GM19193 (cell line): ENCODE results near the gene MYMK.
A peak's percentile ranks its signal among the peaks of the same experiment; 100 is the strongest.

Source experiments
- POLR2A ChIP-seq: IDR thresholded peaks from 4 replicates; pipeline ENCODE4 v1.6.1; 2011; ENCODE audit not compliant: insufficient read depth, insufficient read length; ENCODE audit errors: extremely low read depth

The MYMK gene

DNA sequence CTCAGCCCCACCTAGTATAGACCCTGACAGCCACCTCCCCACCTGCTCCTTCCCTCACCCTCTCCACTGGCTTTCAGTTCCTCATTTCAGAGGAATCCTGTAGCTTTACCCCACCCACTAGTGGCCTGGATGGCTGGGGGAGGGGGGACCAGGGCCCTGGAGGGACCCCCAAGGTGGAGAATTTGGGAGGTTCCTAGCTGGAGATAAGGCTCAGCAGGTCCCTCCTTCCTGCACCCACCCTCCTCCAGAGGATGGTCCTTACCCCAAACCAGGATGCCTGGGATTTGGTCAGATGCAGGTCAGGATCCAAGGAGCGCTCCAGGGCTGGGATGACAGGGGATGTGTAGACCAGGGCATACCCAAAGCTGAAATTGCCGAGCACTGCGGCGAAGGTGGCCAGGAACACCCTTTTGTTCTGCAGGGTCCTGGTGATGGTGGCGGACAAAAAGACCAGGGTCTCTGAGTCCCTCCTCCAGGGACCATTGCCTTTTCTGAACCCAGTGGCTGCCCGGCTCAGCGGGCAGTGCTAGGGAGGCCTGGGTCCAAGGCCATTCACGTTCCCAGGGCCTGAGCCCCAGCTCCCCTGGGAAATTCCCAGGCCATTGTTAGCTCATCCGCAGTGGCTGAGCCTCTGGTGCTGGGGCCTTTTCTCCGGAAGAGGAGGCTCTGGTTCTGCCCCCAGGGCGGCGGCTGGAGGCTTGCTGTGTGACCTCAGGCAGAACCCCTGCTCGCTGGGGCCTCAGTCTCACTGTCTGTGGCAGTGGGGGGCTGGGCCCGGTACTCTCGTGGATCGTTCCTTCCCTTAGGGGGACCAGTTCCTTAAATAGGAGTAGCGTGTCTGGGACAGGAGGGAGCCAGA lies 46.5 kb downstream of the MYMK start:
- TF ChIP-seq POLR2A, result no peak

- no peak for TF ChIP-seq POLR2A
These were observed 47.3 kb downstream of the MYMK start for GRCh38 chr9:133477461-133477860.

- no peak for TF ChIP-seq POLR2A
These were observed 47.8 kb downstream of the MYMK start for GRCh38 chr9:133476941-133477340.

GRCh38 chr9:133476036-133476931 lies 48.5 kb downstream of the MYMK start:
- TF ChIP-seq POLR2A, result no peak

- no peak for TF ChIP-seq POLR2A
These were observed 49.3 kb downstream of the MYMK start for GRCh38 chr9:133475292-133476012.

DNA sequence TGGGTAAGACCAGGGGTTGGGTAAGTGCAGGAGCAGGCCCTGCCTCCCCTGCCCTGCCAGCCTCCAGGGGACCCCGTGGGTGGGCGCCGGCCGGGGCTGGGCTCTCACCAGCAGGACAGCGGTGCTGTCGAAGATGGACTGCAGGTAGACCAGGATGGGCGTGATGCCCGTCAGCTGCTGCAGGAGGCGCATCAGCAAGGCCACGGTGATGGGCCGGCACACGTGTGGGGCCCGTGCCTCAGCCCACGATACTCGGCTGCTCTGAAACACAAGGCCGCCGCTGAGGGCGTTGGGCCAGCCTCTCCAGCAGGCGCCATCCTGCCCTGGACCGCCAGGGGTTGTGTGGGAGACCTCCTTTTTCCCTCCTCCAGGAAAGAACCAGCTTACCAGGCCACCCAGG lies 49.9 kb downstream of the MYMK start:
- no peak for TF ChIP-seq POLR2A

- no peak for TF ChIP-seq POLR2A
These were observed 50.5 kb downstream of the MYMK start for GRCh38 chr9:133474215-133474614.

- TF ChIP-seq POLR2A, result no peak
These were observed 51.0 kb downstream of the MYMK start for GRCh38 chr9:133473743-133474142.

DNA sequence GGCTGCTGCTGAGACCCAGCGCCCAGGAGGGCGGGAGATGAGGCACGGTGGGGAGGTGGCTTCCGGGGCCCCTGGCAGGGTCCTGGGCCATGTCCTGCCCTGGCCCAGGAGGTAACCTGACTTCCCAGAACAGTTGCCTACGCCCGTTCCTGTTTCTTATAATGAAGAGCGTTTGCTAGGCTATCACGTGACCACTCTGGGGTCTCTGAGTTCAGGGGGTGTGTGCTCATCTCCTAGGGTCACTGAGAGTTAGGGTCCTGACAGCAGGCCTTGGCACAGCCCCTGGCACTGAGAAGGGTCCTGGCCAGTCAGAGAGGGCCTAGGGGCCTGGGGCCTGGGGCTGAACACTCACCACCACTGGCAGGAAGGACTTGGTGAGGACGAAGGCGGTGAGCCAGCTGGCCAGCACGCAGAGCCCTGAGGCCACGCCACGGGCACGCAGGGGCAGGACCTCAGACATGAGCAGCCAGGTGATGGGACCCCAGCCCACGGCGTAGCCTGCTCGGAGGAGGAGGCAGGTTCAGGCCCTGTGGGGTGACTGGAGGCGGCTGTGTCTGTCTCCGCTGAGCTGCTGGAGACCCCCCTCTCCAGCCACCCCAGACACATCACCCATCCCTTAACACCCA lies 51.9 kb downstream of the MYMK start:
- TF ChIP-seq POLR2A, result no peak

DNA sequence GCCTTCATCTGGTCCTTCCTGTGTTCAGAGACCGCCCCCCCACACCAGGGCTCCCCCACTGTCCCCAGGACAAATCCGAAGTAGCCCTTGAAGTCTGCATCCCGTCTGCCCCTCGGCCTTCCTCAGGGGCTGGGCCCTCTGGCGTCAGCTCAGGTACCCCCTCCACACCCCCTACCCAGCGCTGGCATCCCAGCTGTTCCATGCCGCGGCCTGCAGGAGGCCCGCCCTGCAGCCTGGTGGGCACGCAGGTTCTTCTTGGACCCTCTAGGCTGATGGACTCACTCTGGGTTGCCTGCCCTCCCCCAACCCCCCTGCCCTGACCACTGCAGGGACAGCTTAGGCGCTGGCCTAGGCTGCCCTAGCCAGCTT lies 52.5 kb downstream of the MYMK start:
- no peak for TF ChIP-seq POLR2A

DNA sequence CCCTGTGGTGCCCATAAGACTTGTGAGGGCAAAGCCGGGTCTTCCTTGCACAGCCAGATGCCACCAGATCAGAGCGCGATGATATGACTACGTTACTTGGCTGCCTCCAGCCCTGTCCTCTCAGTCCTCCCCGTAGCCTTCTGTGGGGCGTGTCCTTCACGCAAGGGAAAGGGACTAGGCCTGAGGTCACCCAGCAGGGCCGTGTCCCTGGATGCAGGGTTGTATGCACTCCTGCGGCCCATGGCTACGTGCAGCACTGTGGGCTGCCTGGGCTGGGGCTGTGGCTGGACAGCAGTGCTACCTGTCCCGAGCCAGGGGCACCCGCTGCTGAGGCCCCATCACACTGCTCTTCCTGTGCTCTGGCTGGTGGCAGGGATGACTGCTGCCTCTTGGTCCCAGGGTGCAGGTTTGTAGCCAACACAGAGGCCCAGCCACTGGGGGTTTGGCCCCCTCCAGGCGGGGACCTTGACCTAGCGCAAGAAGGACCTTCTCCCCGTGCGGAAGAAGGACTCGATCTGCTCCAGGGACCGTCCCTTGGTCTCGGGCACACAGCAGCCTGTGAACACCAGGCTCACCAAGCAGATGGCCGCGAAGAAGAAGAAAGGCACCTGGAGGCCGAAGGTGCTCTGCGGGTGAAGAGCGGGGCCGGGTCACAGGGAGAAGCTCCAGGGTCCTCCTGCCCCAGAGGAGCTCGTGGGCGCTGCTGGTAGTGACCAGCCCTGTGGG lies 53.0 kb downstream of the MYMK start:
- TF ChIP-seq POLR2A, result no peak

DNA sequence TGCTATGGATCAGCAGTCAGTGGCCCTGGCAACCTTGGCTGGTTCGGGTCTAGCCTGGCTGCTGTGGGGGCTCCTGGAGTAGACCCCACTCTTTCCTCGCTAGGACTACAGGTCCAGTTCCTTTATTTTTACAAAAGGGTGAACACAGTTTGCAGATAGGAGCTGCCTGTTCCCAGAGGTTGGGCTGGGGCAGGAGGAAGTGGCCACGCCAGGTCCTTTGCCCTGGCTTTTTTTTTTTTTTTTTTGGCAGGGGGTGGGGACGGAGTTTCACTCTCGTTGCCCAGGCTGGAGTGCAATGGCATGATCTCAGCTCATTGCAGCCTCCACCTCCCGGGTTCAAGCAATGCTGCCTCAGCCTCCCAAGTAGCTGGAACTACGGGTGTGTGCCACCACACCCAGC lies 53.8 kb downstream of the MYMK start:
- no peak for TF ChIP-seq POLR2A

DNA sequence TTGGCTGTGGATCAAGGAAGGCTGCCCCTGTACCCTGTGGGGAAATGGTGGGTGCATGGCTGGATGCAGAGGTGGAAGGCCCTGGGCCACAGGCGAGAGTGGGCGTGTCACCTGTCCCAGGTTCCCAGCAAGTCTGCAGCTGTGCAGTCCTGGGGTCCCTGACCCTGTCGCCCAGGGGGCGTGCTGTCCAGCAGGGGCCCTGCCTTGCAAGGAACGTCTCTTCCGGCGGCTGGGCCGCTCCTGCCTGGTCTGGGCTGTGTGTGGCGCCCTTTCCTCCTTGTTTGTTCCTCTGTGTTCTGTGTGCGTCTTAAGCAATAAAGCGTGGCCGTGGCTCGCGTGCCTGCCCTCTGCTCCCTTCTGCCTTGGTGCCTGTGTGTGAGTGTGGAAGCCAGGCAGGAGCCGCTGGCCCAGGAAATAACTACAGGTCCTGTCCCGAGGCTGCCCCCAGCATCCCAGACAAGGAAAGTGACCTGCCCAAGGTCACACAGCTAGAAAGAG lies 54.3 kb downstream of the MYMK start:
- TF ChIP-seq POLR2A, result peak; percentile 22
